ENCODE data around the gene SP8.
A peak's percentile ranks its signal among the peaks of the same experiment; 100 is the strongest.

SP8 gene

DNA sequence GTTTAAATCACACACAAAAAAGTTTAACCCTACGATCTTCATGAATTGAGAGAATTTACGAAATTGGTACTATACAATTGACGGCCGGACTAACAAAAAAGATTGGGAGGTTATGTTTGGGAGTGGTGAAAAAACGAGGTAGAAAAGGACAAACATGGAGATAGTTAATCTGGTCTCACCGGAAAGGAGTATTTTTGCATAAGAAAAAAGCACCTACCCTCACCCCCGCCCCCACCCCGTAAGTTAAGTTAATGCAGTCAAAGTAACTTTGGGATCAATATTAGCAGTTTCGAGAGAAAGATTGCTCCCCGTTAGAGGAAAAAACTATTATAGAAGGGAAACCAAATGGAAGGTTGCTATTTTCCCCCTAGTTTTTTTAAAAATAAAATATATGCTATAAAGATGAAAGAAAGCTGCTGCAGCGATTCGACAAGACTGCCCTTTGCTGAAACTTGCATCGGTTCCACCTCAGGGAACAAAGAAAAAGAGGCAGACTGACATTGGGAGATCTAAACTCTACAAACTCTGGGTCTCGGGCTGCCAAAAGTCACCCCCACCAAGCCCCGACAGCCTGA, 3.5 kb downstream of the SP8 start:
- DNase-seq (ENCODE audit: extremely low read depth, low read depth): no peak
- TF ChIP-seq, protein P1, sequence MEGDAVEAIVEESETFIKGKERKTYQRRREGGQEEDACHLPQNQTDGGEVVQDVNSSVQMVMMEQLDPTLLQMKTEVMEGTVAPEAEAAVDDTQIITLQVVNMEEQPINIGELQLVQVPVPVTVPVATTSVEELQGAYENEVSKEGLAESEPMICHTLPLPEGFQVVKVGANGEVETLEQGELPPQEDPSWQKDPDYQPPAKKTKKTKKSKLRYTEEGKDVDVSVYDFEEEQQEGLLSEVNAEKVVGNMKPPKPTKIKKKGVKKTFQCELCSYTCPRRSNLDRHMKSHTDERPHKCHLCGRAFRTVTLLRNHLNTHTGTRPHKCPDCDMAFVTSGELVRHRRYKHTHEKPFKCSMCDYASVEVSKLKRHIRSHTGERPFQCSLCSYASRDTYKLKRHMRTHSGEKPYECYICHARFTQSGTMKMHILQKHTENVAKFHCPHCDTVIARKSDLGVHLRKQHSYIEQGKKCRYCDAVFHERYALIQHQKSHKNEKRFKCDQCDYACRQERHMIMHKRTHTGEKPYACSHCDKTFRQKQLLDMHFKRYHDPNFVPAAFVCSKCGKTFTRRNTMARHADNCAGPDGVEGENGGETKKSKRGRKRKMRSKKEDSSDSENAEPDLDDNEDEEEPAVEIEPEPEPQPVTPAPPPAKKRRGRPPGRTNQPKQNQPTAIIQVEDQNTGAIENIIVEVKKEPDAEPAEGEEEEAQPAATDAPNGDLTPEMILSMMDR (IDR thresholded peaks at IDR 0.05; ENCODE audit: low read depth, low read length): no peak

DNA sequence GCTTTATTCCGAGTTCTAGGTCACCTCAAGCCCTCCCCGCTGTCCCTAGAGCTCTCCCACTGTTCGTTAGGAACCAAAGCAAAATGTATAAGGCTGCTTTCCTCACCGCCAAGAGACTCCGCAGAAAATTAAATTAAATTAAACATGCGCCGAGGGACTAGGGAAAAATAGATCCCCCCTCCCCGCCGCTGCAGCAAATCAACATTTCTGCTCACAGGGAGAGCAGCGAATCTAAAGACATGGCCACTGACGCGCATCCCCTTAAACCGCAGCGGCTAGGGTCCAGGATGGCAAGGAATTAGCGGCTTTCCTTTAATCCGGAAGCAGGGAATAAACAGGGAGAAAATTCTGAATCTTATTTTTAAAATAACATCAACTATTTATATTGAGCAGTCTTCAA, 7.6 kb downstream of the SP8 start:
- DNase-seq (ENCODE audit: extremely low read depth, low read depth): no peak
- TF ChIP-seq, protein P1 (IDR thresholded peaks at IDR 0.05; ENCODE audit: low read depth, low read length): no peak

DNA sequence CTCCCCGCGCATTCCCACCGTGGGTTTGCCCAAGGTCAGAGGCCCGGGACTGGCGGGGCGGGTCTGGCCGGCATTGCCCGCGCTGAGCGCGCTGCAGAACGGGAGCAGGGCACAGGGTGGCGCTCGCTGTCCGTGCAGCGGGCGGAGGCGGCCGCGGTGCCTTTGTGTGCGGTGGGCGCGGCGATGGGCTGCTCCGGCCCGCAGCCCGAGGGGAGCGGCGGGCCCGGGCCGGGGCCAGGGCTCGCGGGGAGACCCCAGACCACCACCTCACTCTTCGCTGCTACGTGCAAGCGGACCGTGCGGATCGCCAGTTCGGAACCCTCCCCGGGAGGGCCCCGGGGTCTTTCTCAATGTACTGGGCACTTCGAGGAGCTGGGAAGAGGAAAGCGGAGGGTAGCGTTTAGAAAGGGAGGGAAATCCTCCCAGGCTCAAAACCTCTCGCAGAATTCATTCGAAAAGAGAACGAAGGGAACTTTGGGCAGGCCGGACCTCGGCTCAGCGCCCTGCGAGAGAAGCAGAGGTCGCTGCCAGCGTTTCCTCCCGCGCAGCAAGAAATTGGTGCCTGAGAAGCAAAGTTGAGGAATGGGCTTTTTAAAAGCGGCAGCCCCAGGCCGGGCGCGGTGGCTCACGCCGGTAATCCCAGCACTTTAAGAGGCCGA, 8.5 kb downstream of the SP8 start:
- TF ChIP-seq, protein P1 (IDR thresholded peaks at IDR 0.05; ENCODE audit: low read depth, low read length): peak; percentile 37
- peak; percentile 3 for DNase-seq (ENCODE audit: extremely low read depth, low read depth)

DNA sequence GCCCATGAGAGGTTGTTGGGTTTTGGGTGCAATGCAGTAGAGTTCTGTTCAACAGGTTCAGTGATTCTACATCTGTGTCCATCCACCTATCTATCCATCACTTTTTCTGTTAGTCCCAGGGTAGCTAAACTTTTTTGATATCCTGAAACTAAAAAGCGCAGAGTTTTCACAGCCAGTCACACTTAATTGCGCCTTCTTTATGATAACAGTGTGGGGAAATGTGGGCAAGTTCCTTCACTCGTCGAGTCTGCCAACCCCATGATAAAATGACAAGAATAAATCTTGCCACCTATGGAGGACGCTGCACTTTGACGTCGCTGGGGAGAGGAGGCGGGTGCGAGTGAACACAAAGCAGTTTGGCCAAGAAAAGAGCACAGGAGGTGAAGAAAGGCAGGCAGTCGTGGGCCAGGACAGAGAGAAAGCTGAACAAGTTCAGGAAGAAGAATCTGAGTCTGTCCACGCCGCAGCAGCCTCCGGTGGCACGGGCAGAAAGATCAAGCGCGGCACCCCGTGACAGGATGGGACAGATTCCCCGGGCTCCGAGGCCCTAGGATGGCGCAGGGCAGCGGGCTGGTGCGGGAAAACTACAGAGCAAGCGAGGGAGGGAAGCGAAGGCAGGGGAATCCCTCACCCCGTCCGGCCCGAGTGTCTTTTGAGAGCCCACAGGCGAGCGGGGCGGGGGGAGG, 9.2 kb downstream of the SP8 start:
- TF ChIP-seq, protein P1 (IDR thresholded peaks at IDR 0.05; ENCODE audit: low read depth, low read length): no peak
- DNase-seq (ENCODE audit: extremely low read depth, low read depth): no peak

DNA sequence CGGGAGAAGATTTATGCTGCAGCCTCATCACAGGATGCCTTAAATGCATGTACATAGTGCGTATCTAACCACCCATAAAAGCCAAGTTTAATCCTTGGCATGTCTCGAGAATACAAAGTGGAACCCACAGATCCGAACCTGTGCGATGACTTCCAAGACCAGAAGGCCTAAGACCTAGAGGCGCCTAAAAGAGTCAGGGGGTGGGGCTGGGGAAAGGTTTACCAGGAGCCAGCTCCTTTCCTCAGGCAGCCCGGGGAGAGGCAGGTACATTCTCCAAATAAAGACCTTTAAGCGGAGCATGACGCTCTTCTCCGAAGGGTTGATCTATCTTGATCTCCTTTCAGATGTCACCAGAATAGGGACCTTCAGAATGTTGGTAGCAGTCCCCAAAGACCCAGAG, 9.7 kb downstream of the SP8 start:
- TF ChIP-seq, protein P1 (IDR thresholded peaks at IDR 0.05; ENCODE audit: low read depth, low read length): no peak
- no peak for DNase-seq (ENCODE audit: extremely low read depth, low read depth)

DNA sequence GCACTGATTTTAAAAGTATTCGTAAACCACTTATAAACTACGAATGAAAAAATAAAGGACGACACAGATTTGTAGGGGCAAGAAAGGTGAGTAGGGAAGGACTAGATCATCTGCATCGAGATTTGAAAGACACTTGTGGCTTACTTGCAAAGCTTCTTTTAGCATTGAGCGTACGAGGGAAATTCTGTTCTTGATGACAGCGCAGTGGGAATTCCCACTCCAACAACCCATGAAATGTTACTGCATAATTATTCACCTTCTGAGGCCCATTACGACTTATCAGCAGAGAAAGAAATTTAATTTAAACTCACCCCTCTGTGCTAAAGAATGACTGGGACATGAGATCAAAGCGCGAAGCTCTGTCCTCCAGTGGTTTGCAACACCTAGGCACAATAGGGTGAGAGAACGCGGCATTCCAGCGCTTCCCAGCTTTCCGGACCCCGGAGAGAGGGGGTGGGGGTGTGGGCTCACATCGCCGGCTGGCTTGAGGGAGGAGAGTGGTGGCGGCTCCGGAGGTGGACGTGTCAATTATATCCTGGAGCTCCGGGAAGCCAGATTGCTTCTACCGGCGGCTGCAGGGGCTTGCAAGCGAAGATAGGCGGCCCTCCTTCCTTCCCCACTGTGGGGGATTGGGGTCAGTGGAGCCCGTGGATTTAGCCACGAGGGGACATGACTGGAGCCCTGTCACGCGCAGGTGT, 10.3 kb downstream of the SP8 start:
- TF ChIP-seq, protein P1 (IDR thresholded peaks at IDR 0.05; ENCODE audit: low read depth, low read length): no peak
- DNase-seq (ENCODE audit: extremely low read depth, low read depth): no peak

DNA sequence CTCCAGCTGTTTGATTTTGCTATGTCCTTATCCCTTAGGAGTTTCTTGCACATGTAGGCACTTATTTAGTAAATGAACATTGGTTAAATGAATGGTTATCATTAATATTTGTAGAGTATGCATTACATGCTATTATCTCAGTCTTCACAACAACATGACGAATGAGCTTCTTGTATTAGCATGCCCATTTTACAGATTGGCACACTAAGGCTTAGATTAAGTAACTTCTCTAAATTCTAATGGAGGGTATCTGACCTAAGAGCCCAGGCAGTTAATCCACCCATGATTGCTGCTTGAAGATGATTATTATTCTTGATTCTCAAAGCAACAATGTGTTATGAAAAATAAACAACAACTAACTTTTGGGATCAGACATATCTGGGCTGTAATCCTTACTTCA, 32.7 kb downstream of the SP8 start:
- DNase-seq (ENCODE audit: extremely low read depth, low read depth): no peak
- TF ChIP-seq, protein P1 (IDR thresholded peaks at IDR 0.05; ENCODE audit: low read depth, low read length): no peak
